Effector CD4-positive, alpha-beta T cell (primary cell): ENCODE data around the gene RBM39.
"Not testable (repeated sequence)": the region's sequence is repeated elsewhere in the genome, so short reads cannot be mapped to it uniquely, and the experiment has no call there.

ENCODE experiments used
- DNase-seq: peaks from one replicate; pipeline ENCODE4 v3.0.0-alpha.2; 2020

The RBM39 gene

DNA sequence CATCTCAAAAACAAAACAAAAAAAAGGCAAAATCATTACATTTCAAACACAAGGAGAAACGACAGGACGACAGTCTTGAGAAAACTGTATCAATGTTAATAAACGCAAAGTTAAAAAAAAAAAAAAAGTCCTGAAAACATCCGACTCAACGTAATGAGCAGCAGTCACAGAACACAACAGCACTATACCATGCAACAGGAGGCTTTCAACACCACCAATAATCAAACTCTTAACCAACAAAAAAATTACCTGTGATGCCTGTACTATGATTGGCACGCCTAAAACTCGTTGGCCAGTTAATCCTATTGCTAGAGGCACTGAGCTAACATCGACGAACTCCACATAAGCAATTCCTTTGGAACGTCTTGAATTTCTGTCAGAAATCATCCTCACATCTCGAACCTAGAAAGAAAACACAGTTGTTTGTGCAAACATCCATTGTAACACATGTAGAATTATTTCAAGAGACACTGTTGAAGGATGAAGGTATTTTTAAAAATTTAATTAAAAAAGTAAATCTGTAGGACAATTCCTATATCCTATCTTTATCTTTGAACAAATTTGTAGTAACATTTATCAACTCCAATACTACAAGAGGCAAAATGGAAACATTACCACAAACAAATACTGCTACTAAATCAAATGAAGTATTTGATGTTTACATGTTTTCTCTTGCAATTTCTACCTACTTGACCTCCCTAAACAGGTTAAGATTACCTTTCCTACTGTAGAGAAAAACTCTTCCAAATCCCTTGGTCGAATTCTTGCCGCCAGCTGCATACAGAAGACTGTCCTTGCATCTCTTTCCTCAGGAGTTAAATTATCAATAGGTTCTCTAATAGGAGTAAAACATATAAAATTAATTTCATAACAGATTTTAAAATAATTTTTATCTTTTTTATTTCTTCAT lies 17.5 kb downstream of the RBM39 start:
- no peak for DNase-seq

DNA sequence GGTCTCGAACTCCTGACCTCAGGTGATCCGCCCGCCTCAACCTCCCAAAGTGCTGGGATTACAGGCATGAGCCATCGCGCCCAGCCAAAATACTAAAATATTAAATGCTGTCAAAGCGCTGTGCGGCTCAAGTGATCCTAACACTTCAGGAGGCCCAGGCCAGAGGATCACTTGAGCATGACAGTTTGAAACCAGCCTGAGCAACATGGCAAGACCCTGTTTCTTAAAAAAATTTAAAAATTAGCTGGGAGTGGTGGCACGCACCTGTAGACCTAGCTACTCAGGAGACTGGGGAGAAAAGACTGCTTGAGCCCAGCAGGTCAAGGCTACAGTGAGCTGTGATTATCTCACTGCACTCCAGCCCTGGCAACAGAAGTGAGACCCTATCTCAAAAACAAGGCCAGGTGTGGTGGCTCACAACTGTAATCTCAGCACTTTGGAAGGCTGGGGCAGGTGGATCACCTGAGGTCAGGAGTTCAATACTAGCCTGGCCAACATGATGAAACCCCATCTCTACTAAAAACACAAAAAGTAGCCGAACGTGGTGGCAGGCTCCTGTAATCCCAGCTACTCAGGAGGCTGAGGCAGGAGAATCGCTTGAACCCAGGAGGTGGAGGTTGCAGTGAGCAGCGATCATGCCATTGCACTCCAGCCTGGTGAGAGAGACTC lies 18.3 kb downstream of the RBM39 start:
- DNase-seq: not testable (repeated sequence)

DNA sequence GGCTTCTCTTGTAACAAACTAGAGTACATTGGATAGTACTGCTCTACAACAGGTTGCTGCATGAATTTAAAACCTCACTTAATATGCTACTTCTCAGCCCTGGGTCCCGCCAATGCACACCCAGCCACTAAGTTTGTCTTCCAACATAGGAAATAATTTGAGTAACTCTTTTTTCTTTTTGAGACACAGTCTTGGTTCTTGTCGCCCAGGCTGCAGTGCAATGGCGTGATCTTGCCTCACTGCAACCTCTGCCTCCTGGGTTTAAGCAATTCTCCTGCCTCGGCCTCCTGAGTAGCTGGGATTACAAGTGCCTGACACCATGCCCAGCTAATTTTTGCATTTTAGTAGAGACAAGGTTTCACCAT lies 18.8 kb downstream of the RBM39 start:
- DNase-seq: not testable (repeated sequence)

DNA sequence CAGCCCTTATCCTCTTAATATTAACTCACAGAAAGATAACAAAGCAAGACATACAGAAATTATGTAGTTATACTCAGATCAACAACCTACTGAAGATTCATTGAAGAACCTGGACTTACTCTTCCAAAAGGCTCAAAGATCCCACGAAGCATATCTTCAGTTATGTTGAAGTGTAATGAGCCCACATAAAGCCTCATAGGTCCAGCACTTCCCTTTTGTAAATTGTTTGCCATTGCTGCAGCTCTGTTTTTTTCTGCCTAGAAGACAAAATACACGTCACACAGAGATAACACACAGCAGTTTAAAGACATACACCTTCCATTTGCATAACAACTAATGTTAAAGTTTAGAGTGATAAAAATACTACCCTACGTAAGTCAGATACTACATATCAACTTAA lies 20.4 kb downstream of the RBM39 start:
- DNase-seq: no peak

DNA sequence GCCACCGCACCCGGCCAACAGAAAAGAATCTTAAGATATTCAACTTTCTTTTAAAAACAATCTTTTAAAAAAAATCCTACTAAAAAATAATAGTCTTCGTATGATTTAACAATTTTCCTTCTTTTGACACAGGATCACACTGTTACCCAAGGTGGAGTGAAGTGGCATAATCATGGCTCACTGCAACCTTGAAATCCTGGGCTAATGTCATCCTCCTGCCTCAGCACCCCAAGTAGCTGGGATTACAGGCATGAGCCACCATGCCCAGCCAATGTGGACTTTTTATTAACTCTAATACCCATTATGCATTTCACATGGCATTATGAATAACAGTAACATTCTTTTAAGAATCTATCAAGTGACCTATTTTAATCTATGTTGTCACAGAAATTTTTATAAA lies 20.8 kb downstream of the RBM39 start:
- DNase-seq: no peak

DNA sequence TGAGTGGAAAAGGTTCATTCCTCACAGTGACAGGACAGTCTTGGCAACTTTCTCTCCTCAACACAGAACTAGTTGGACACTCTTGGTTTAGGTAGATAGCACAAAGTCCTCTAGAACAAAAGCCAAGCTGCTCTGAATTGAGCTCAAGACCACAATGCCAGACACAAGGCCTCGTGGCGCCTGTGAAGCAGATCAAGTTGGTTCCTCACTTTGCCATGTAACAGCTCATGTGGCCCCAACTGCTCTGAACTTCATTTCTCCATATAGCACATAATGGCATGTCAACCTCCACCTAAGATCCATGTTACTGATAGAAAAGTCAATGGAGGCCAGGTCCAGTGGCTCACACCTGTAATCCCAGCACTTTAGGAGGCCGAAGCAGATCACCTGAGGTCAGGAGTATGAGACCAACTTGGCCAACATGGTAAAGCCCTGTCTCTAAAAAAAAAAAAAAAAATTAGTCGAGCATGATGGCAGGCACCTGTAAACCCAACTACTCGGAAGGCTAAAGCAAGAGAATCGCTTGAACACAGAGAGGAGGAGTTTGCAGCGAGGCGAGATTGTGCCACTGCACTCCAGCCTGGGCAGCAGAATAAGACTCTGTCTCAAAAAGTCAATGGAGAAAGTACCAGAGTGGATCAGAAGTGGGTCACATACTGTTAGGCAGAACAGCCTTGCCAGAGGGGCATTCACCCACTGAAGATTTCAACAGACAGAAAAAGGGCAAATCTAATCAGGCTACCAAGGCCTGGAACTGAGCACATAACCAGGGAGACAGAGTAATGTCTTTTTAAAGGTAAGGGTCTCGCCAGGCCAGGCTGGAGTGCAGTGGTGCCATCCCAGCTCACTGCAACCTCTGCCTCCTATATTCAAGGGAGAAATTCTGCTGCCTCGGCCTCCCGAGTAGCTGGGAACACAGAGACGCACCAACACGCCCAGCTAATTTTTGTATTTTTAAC lies 21.6 kb downstream of the RBM39 start:
- no peak for DNase-seq

DNA sequence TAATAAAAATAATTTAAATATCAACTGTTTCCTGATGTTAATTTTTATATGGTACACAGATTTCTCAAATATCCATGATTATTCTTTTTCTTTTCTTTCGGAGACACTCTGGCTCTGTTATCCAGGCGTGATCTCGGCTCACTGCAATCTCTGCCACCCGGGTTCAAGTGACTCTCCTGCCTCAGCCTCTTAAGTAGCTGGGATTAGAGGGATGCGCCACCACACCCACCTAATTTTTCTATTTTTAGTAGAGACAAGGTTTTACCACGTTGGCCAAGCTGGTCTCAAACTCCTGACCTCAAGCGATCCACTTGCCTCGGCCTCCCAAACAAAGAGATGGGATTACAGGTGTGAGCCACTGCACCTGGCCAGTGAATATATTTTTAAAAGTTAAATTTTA lies 22.3 kb downstream of the RBM39 start:
- no peak for DNase-seq

DNA sequence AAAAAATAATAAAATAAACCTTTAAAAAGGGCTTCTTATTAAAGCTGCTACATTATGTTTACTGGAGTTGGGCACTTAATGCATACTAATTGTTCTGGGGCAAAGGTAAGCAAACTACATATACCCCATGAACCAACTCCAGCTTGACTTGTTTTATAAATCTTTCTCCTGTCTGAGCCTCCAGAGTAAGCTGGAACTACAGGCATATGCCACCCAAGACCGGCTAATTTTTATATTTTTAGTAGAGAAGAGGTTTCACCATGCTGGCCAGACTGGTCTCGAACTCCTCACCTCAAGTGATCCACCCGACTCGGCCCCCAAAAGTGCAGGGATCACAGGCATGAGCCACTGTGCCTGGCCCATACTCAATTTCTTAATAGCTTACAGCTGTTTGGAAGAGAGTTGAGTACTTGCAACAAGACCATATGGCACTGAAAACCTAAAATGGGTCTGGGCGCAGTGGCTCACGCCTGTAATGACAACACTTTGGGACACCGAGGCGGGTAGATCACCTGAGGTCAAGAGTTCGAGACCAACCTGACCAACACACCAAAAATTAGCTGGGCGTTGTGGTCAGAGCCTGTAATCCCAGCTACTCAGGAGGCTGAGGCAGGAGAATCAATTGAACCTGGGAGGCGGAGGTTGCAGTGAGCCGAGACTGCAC lies 23.0 kb downstream of the RBM39 start:
- DNase-seq: no peak

DNA sequence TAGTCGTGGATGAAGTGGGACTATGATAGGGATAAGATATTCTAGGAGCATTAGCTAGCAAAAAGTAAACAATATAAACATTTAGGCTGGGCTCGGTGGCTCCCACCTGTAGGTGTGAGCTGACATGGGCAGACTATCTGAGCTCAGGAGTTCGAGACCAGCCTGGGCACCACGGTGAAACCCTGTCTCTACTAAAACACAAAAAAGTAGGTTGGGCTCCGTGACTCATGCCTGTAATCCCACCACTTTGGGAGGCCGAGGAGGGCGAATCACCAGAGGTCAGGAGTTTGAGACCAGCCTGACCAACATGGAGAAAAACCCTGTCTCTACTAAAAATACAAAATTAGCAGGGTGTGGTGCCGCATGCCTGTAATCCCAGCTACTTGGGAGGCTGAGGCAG lies 23.7 kb downstream of the RBM39 start:
- not testable (repeated sequence) for DNase-seq

DNA sequence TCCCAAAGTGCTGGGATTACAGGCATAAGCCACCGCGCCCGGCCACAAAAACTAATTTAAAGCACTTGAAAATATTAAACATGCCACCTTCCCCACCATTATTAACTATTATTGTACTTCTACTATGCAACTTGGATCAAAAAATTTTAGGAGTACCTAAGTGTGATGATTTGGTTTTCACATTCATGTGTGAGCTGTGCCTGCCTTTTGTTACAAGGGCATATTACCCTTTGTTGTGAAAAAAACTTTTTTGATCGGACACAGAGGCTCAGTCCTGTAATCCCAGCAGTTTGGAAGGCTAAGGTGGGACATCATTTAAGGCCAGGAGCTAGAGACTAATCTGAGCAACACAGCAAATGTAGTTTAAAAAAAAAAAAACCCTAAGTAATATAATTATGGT lies 25.7 kb downstream of the RBM39 start:
- DNase-seq: no peak

DNA sequence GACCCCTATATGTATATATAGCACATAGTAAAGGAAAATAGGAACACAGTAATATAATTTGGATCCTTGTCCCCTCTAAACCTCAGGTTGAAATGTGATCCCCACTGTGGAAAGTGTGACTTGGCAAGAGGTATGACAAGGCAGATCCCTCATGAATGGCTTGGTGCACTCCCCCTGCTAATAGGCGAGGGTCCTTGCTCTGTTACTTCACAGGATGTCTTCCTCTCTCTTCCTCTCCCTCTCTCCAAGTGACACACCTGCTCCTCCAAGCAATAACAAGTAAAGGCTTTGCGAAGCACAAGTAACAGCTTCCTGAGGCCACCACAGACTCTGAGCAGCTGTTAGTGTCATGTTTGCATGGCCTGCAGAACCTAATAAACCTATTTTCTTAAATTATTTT lies 26.4 kb downstream of the RBM39 start:
- DNase-seq: no peak

DNA sequence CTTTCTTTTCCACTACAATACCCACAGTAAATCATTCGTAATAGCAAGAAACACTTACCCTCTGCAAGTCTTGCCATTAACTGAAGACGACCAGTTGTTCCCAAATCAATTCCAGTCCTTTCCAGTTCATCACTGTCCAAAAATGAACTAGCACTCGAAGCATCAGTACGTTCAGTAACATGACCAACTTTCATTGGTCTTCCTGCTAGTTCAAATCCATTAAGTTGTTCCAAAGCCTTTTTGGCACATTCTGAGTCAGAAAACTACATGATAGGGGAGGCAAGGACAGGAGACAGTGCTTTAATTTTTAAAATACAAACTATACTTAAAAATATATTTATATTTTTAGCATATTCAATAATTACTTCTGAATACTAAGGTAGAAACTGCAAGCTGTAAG lies 27.9 kb downstream of the RBM39 start:
- no peak for DNase-seq

DNA sequence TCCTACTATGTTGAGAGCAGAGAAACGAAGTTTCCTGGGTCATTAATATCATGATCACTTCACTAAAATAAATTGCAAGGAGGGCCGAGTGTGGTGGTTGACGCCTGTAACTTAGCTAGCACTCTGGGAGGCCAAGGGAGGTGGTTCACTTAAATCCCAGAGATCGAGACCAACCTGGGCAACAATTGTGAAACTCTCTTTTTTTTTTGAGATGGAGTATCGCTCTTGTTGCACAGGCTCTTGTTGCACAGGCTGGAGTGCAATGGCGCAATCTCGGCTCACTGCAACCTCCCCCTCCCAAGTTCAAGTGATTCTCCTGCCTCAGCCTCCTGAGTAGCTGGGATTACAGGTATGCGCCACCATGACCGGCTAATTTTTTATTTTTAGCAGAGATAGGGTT lies 28.9 kb downstream of the RBM39 start:
- not testable (repeated sequence) for DNase-seq

DNA sequence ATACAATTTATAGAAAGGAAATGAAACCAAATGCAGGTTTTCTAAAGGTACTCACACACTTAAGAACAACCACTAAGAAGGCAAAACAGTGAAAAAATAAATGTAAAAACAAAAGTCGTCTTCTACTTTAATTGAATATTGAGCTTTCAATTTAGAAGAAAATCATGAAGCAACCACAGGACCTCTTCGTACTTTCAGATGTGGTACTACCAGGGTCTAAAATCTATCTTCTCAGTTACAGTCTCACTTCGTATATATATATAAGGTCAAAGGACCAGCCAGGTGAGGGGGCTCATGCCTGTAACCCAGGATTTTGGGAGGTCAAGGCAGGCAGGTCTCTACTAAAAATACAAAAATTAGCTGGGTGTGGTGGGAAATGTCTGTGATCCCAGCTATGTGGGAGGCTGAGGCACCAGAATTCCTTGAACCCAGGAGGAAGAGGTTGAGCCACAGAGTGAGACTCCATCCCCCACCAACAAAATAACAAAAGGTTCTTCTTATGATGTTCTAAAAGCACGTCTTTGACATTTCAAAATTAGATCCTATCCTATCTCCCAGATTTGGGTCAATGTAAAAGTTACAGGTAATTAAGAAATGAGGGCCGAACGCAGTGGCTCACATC lies 30.4 kb downstream of the RBM39 start:
- no peak for DNase-seq

DNA sequence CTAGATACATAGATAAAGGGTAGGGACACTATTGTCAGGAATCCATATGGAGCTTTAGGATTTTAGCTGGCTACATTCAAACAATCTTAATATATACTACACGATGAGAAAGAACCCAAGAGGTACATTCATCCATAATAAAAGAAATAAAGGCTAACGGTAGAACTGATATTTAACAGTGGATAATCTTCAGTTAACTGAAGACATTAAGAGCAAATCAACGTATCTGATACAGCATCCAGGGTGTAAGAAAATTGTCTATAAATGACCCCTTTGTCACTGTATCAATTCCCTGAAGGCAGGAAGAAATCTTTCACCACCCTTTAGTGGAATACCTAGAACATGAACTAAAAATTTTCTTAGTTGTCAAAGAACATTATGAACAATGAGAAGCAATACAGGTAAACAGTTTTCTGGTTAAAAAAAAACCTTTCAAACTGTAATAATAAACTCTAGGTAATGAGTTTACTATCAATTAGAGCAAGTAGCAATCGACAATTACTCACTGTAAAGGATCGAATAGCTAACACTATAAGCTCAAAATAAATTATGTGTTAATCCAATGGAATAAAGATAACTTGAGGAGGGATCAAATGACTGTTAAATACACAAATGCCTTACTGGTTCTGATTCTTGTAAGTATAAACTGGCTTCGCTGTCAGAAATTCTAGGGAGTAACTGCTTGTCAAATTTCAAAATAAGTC lies 31.0 kb downstream of the RBM39 start:
- no peak for DNase-seq

DNA sequence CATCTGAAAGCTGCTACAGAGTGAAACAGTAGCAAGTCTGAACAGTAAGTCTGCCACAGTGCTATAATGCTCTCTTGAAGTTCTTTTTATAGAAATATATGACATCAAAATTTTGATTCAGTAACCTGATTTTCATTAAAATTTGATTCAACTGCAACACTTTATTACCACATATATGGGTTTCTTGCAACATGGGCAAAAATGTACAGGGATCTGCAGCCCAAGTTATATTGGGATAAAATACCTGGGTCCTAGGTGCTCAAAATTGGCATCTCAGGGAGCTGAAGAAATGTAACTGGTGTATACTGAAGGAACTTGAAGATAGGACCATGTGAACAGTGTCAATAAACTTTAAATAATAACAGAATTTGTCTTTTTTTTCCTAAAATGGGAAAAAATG lies 32.0 kb downstream of the RBM39 start:
- no peak for DNase-seq

DNA sequence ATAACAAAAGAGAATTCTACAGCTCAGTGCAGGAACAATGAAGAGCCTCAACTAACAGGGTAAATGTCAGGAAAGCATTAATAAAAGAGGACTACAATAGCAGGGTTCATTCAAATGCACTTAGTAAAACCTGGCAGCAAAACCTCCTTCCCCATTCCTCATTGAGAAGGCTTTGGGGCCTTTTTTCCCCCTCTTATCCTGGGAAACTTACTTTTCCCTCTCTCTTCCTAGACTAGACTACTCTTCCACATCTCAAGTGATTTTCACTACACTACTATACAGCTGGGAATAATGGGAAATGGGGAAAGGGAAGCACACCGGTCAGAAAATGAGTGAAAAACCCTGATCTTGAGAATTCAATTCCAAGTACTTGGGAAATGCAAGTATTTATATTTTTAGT lies 32.8 kb downstream of the RBM39 start:
- DNase-seq: no peak

DNA sequence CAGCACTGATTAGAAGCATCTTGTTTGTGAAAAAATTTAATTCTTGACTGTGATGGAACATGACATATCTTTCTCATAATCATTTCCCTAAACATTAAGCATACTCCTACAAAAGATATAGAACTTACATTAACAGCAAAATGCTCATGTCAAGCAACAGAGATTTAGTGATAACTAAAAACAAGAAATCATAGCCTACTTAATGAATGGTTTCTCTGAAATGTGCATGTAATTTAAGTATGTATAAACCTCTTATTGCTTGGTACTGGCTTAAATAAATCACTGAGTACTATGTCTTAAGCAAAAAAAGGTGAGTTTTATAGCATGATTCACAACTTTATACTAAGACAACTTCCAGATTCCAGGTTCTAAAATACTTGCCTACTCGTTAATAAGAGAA lies 33.6 kb downstream of the RBM39 start:
- DNase-seq: no peak

DNA sequence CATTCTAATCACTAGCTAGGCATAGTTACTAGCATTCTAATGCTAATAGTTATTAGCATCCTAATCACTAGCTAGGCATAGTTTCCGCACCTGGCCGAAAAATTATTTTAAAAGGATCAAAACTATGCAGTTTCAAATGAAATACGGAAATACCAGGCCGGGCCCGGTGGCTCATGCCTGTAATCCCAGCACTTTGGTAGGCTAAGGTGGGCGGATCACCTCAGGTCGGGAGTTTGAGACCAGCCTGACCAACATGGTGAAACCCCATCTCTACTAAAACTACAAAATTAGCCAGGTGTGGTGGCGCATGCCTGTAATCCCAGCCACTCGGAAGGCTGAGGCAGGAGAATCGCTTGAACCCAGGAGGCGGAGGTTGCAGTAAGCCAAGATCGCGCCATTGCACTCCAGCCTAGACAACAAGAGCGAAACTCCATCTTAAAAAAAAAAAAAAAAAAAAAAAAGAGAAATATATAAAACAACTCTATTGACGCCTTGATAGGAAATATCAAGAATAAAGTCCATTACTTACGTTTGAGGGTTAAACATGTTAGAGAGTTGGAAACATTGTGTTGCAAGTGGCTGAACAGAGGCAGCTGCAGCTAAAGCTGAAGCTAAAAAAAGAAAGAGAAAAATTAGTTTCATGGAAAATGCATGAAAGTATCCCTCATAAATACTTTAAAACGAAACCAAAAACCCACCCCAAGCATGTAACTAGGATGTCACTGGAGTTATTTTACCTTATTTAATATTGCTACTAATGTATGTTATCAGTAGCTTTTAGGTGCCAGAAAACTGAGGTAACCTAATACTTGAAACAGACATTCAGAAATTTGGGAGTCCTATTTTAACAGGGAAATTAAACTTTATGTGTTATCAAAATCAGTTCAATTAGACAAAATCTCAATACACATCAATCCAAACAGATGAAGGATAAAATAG lies 35.2 kb downstream of the RBM39 start:
- DNase-seq: not testable (repeated sequence)

DNA sequence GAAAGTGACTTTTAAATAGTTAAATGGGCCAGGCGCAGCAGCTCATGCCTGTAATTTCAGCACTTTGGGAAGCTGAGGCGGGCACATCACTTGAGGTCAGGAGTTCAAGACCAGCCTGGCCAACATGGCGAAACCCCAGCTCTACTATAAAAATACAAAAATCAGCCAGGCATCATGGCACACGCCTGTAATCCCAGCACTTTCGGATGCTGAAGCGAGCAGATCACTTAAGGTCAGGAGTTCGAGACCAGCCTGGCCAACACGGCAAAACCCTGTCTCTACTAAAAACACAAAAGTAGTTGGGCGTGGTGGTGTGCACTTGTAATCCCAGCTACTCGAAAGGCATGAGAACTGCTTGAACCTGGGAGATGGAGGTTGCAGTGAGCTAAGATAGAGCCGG lies 36.2 kb downstream of the RBM39 start:
- DNase-seq: not testable (repeated sequence)
